Liver (tissue), 9 donors: ENCODE data around the gene ZNF792. TPM values are rescaled to one million over a fixed set of nuclear protein-coding genes. Genes with fewer than 3 reads are reported as not detected.

ENCODE experiments used
- DNase-seq: peaks from one replicate; pipeline ENCODE4 v3.0.0-alpha.2; 2017; ENCODE audit warnings: low spot score
- H3K27ac ChIP-seq, 2 donors: one replicate each; pipeline ENCODE4 v1.7.0; 2013; ENCODE audit warnings: inconsistent platforms in 2 of 2, low read length in 2 of 2, control low read depth in 1 of 2, low read depth in 1 of 2, mild to moderate bottlenecking in 1 of 2
- H3K27me3 ChIP-seq, 4 donors: one replicate each; pipeline versions ENCODE4 v1.6.1 to v1.7.0; 2013; ENCODE audit warnings: low read length in 3 of 4, inconsistent platforms in 1 of 4, mild to moderate bottlenecking in 1 of 4, moderate library complexity in 1 of 4; ENCODE audit not compliant: control insufficient read depth in 4 of 4, insufficient read depth in 4 of 4
- H3K36me3 ChIP-seq, 4 donors: one replicate each; pipeline versions ENCODE4 v1.6.1 to v1.7.0; 2013; ENCODE audit warnings: low read length in 3 of 4, mild to moderate bottlenecking in 3 of 4, low read depth in 1 of 4, moderate library complexity in 1 of 4; ENCODE audit not compliant: control insufficient read depth in 4 of 4, insufficient read depth in 3 of 4
- H3K4me1 ChIP-seq, 4 donors: one replicate each; pipeline versions ENCODE4 v1.6.1 to v1.7.0; 2013; ENCODE audit warnings: low read length in 3 of 4, mild to moderate bottlenecking in 3 of 4, moderate library complexity in 1 of 4; ENCODE audit not compliant: control insufficient read depth in 4 of 4, insufficient read depth in 4 of 4
- H3K4me3 ChIP-seq, 3 donors: one replicate each; pipeline versions ENCODE4 v1.6.1 to v1.7.0; 2013; ENCODE audit warnings: low read length in 3 of 3, control low read depth in 1 of 3, low read depth in 1 of 3, mild to moderate bottlenecking in 1 of 3
- H3K9ac ChIP-seq, 2 donors: one replicate each; pipeline ENCODE4 v1.7.0; 2013; ENCODE audit warnings: low read length in 2 of 2, mild to moderate bottlenecking in 2 of 2, moderate library complexity in 2 of 2, control low read depth in 1 of 2, low read depth in 1 of 2
- H3K9me3 ChIP-seq, 4 donors: one replicate each; pipeline versions ENCODE4 v1.6.1 to v1.7.0; 2013; ENCODE audit warnings: low read length in 3 of 4; ENCODE audit not compliant: control insufficient read depth in 4 of 4
- ATF3 ChIP-seq: IDR thresholded peaks from 2 replicates; pipeline ENCODE4 v1.6.1; 2016; ENCODE audit warnings: antibody characterized with exemption
- EGR1 ChIP-seq, 2 donors: IDR thresholded peaks; 2 replicates each; pipeline ENCODE4 v1.6.1; 2016 to 2018; ENCODE audit warnings: antibody characterized with exemption in 2 of 2, low read depth in 2 of 2
- FOXA1 ChIP-seq: IDR thresholded peaks from 2 replicates; pipeline ENCODE4 v1.6.1; 2016; ENCODE audit warnings: antibody characterized with exemption
- FOXA2 ChIP-seq: IDR thresholded peaks from 2 replicates; pipeline ENCODE4 v1.6.1; 2016; ENCODE audit warnings: antibody characterized with exemption
- GABPA ChIP-seq, 2 donors: IDR thresholded peaks in 1 of 2; conservative IDR thresholded peaks in 1 of 2; 2 replicates each; pipeline ENCODE4 v1.6.1; 2016; ENCODE audit warnings: antibody characterized with exemption in 2 of 2, mild to moderate bottlenecking in 1 of 2, moderate library complexity in 1 of 2
- HNF4A ChIP-seq, 2 donors: conservative IDR thresholded peaks; 2 replicates each; pipeline ENCODE4 v1.6.1; 2016; ENCODE audit warnings: antibody characterized with exemption in 2 of 2, mild to moderate bottlenecking in 2 of 2
- MAX ChIP-seq: IDR thresholded peaks from 2 replicates; pipeline ENCODE4 v1.6.1; 2016; ENCODE audit warnings: antibody characterized with exemption
- NR2F2 ChIP-seq: IDR thresholded peaks from 2 replicates; pipeline ENCODE4 v1.6.1; 2016; ENCODE audit warnings: antibody characterized with exemption
- RAD21 ChIP-seq, 2 donors: IDR thresholded peaks; 2 replicates each; pipeline ENCODE4 v1.6.1; 2016; ENCODE audit warnings: antibody characterized with exemption in 2 of 2, mild to moderate bottlenecking in 2 of 2
- REST ChIP-seq: IDR thresholded peaks from 2 replicates; pipeline ENCODE4 v1.6.1; 2016; ENCODE audit warnings: antibody characterized with exemption, mild to moderate bottlenecking
- RXRA ChIP-seq, 2 donors: IDR thresholded peaks; 2 replicates each; pipeline ENCODE4 v1.6.1; 2017 to 2018; ENCODE audit warnings: antibody characterized with exemption in 2 of 2, mild to moderate bottlenecking in 1 of 2
- YY1 ChIP-seq: IDR thresholded peaks from 2 replicates; pipeline ENCODE4 v1.6.1; 2016; ENCODE audit warnings: antibody characterized with exemption, mild to moderate bottlenecking
- ZBTB33 ChIP-seq: IDR thresholded peaks from 2 replicates; pipeline ENCODE4 v1.6.1; 2016; ENCODE audit warnings: antibody characterized with exemption
- WGBS: extraction: QIAGEN DNeasy Blood & Tissue Kit; methylation state at CpG from one replicate; pipeline ENCODE4 v1.1.7; 2013; 5-methylcytosine and 5-hydroxymethylcytosine counted together
- polyA plus RNA-seq, 2 donors: library from polyadenylated mRNA; stranded (reverse) in 1 of 2; unstranded in 1 of 2; fragments of 200-250 nt in 1 of 2; fragments of >200 nt in 1 of 2; fragmentation: Nextera tagmentation in 1 of 2; extraction: Ambion mirVana in 1 of 2; gene quantifications; one replicate each; pipeline versions ENCODE4 v1.2.1 to v1.2.3, GENCODE V29; 2013 to 2015
- total RNA-seq, 2 donors: library from RNA; depleted of rRNA; stranded (reverse); fragments of >200 nt; gene quantifications; one replicate each; pipeline ENCODE4 v1.2.3, GENCODE V29; 2014
- TF ChIP-seq, protein P1 (sequence below): fragments of 150-350 bp; IDR thresholded peaks from 2 replicates; pipeline ENCODE4 v1.5.1; 2017; ENCODE audit warnings: improper control_type of control experiment, low read depth, low read length; ENCODE audit not compliant: missing input control
- donor health status: healthy.
- donor health status: healthy.
- donor health status: healthy.
- donor health status: healthy.
- donor health status: healthy.

Gene ZNF792
- total and polyA plus RNA-seq, 4 donors: 0.65 to 4.9 (median 3.1) TPM

DNA sequence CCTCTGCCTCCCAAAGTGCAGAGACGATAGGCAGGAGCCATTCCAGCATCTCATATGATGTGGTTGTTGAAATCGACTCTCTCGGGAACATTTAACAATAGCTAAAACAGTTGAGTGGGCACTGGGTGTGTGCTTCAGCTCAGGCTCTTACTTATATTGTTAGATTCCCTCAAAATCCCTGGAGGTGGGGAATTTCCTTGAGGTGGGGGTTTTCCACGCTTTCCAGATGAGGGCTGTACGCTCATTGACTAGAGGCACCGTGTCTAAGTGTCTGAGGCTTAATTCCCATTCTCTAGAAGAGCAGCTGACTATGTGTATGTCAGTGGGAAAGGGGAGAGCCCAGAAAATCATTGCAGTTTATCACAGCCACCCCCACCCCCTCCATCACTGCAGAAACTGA is 25.3 kb upstream of the ZNF792 start (continued):
- no peak for TF ChIP-seq REST

DNA sequence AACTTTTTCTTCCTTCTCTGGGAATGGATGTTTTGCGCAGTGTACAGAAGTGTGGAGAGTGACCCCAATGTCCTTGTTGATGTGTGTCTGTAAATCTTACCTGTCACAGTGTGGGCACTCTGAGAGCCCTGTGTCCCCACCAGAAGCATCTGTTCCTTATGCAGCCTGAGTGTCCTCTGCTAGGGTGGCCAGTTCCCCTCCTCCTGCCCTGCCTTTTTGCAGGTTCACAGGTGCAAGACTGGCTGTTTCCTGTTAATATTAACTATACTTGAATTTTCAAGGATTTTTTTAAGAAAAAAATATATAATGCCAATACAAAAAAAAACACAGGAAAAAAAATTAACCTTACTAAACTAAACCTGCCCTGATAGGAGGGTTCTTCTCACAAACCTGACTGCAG is 24.1 kb upstream of the ZNF792 start:
- peaks cover 0 to 7% (median 4%) of the 10 kb centered on the region in 4 donors for H3K4me1 ChIP-seq
- DNase-seq: no peak
- 100% methylated on average over 1 of the region's 1 CpG for WGBS
- H3K9ac ChIP-seq: no peak overlapping the region
- no peaks in the 10 kb centered on the region for H3K9me3 ChIP-seq
- TF ChIP-seq RXRA (IDR thresholded peaks at IDR 0.05) (no peak), FOXA2 (no peak), NR2F2 (no peak), REST (no peak), ZBTB33 (no peak), GABPA (IDR thresholded peaks at IDR 0.05 in 1 of 2, conservative IDR thresholded peaks at IDR 0.05 in 1 of 2) (no peak), FOXA1 (no peak), EGR1 (IDR thresholded peaks at IDR 0.05; ENCODE audit: low read depth in 2 of 2) (no peak), HNF4A (conservative IDR thresholded peaks at IDR 0.05) (no peak), RAD21 (IDR thresholded peaks at IDR 0.05) (no peak), YY1 (no peak), ATF3 (no peak), MAX (no peak)
- TF ChIP-seq, protein P1, sequence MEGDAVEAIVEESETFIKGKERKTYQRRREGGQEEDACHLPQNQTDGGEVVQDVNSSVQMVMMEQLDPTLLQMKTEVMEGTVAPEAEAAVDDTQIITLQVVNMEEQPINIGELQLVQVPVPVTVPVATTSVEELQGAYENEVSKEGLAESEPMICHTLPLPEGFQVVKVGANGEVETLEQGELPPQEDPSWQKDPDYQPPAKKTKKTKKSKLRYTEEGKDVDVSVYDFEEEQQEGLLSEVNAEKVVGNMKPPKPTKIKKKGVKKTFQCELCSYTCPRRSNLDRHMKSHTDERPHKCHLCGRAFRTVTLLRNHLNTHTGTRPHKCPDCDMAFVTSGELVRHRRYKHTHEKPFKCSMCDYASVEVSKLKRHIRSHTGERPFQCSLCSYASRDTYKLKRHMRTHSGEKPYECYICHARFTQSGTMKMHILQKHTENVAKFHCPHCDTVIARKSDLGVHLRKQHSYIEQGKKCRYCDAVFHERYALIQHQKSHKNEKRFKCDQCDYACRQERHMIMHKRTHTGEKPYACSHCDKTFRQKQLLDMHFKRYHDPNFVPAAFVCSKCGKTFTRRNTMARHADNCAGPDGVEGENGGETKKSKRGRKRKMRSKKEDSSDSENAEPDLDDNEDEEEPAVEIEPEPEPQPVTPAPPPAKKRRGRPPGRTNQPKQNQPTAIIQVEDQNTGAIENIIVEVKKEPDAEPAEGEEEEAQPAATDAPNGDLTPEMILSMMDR: no peak
- no peak overlapping the region for H3K27ac ChIP-seq
- no peaks in the 10 kb centered on the region for H3K36me3 ChIP-seq
- H3K27me3 ChIP-seq: no peaks in the 10 kb centered on the region
- no peak overlapping the region for H3K4me3 ChIP-seq
